Suppressor macrophage treated with lipopolysaccharide for 1 hour (primary cell): ENCODE data around the gene EMILIN2.

ENCODE experiments used
- DNase-seq, 3 donors: peaks; one replicate each; pipeline ENCODE4 v3.0.0-alpha.2; 2020 to 2022

Gene EMILIN2

GRCh38 chr18:2879889-2880288 is 33.1 kb downstream of the EMILIN2 start:
- no peak for DNase-seq

GRCh38 chr18:2880473-2880872 is 33.7 kb downstream of the EMILIN2 start:
- no peak for DNase-seq

- DNase-seq: no peak
Measured at GRCh38 chr18:2881088-2881839, 34.5 kb downstream of the EMILIN2 start.

GRCh38 chr18:2881840-2882195 is 35.0 kb downstream of the EMILIN2 start:
- DNase-seq: no peak

- no peak for DNase-seq
Measured at GRCh38 chr18:2882201-2882600, 35.4 kb downstream of the EMILIN2 start.

GRCh38 chr18:2883076-2883735 is 36.4 kb downstream of the EMILIN2 start:
- DNase-seq: no peak

GRCh38 chr18:2884706-2885285 is 38.0 kb downstream of the EMILIN2 start:
- no peak for DNase-seq

GRCh38 chr18:2887470-2887869 is 40.7 kb downstream of the EMILIN2 start:
- no peak for DNase-seq

- DNase-seq: no peak
Measured at GRCh38 chr18:2889761-2890192, 43.0 kb downstream of the EMILIN2 start.

GRCh38 chr18:2890606-2891005 is 43.8 kb downstream of the EMILIN2 start:
- no peak for DNase-seq

GRCh38 chr18:2891526-2892431 is 45.0 kb downstream of the EMILIN2 start:
- DNase-seq: no peak

GRCh38 chr18:2893056-2893455 is 46.2 kb downstream of the EMILIN2 start:
- DNase-seq: no peak

- DNase-seq: no peak
Measured at GRCh38 chr18:2893676-2894075, 46.9 kb downstream of the EMILIN2 start.

- DNase-seq: no peak
Measured at GRCh38 chr18:2894131-2894840, 47.5 kb downstream of the EMILIN2 start.

GRCh38 chr18:2894841-2895370 is 48.1 kb downstream of the EMILIN2 start:
- no peak for DNase-seq

GRCh38 chr18:2895391-2895790 is 48.6 kb downstream of the EMILIN2 start:
- no peak for DNase-seq

- peak in 2 of 3 donors; percentile 32 to 51 for DNase-seq
Measured at GRCh38 chr18:2896990-2897389, 50.2 kb downstream of the EMILIN2 start.

- no peak for DNase-seq
Measured at GRCh38 chr18:2897448-2898185, 50.8 kb downstream of the EMILIN2 start.

GRCh38 chr18:2898186-2898640 is 51.4 kb downstream of the EMILIN2 start:
- DNase-seq: peak; percentile 79 to 90 (median 84)

GRCh38 chr18:2900684-2901422 is 54.0 kb downstream of the EMILIN2 start:
- no peak for DNase-seq
